Stromal cell of bone marrow (primary cell): ENCODE results near the gene FCRLB.
"Not testable (repeated sequence)": the region's sequence is repeated elsewhere in the genome, so short reads cannot be mapped to it uniquely, and the experiment has no call there.

Experiments used
- DNase-seq: peaks from one replicate; pipeline ENCODE4 v3.0.0-alpha.2; 2012; ENCODE audit warnings: low read depth

Gene FCRLB

GRCh38 chr1:161740921-161741320 is 19.6 kb downstream of the FCRLB start:
- no peak for DNase-seq

DNA sequence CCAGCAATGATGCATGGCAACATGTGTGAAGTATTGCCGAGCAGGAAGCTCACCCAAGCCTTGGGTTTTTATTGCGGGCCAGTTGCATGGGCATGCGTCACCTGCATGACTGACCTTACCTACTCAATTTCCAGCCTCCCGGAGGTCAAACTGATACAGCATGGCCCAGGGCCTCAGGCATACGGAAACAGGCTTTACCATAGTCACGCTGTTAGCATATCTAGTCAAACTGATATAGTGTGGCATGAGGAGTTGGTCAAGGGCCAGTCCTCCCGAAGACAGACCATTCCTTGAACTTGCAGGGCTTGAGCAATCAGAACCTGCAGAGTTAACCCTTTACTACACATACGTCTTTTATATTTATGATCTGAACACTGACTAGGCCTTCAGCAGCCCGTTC is 21.9 kb downstream of the FCRLB start:
- no peak for DNase-seq

DNA sequence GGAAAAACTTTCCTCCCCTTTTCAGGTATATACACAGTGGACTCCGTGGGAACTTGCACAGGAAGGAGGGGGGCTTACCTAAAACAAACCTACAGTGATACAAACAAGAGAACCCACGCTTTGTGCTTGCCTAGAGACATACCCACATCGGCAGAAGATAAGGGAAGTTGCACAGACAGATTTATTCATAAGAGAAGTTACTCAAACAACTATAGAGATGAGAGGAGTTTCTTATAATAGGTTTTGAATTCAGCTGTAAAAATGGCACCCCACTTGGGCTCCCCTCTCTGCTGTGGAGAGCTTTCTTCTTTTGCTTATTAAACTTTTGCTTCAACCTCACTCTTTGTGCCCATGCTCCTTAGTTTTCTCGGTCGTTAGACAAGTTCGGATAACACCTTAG is 26.5 kb downstream of the FCRLB start:
- no peak for DNase-seq

GRCh38 chr1:161749509-161750407 is 28.4 kb downstream of the FCRLB start, which contains the start of gene DUSP12:
TSS of gene DUSP12 (plus strand) at chr1:161749786. CDS start at chr1:161749802, 16 bp downstream.
- peak; percentile 93 for DNase-seq

- DNase-seq, result no peak
These were observed 42.3 kb downstream of the FCRLB start for GRCh38 chr1:161763522-161764098.

- DNase-seq, result peak; percentile 92
These were observed 45.0 kb downstream of the FCRLB start, which contains the start of gene ATF6 for GRCh38 chr1:161766102-161766981. TSS of gene ATF6 (plus strand) at chr1:161766320. CDS start at chr1:161766361, 41 bp downstream.

DNA sequence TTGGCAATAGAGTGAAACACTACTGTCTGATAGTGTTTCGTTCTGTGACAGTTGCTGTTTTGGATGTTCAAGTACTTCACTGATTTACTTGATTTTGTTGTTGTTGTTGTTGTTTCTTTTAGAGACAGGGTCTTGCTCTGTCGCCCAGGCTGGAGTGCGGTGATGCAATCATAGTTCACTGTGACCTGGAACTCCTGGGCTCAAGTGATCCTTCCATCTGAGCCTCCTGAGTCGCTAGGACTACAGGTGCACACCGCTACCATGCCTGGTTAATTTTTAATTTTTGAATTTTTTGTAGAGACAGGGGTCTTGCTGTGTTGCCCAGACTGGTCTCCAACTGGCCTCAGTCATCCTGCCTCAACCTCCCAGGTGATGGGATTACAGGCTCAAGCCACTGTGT is 47.1 kb downstream of the FCRLB start:
- DNase-seq, result no peak

- no peak for DNase-seq
These were observed 47.8 kb downstream of the FCRLB start for GRCh38 chr1:161768986-161769672.

- DNase-seq, result not testable (repeated sequence)
These were observed 48.3 kb downstream of the FCRLB start for GRCh38 chr1:161769673-161770045.

DNA sequence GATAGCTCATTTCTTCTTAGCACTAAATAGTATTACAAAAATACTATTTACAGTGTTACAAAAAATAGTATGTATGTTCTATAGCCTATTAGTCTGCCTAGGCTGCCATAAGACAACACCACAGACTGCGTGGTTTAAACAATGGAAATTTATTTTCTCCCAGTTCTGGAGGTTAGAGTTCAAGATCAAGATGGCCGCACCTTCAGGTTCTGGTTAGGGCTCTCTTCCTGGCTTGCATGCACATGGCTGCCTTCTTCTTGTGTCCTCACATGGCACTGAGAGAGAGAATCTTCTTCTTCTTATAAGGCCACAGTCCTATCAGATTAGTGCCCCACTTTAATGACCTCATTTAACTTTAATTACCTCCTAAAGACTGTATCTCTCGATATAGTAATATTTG is 48.9 kb downstream of the FCRLB start:
- no peak for DNase-seq

GRCh38 chr1:161771161-161771560 is 49.8 kb downstream of the FCRLB start:
- no peak for DNase-seq

DNA sequence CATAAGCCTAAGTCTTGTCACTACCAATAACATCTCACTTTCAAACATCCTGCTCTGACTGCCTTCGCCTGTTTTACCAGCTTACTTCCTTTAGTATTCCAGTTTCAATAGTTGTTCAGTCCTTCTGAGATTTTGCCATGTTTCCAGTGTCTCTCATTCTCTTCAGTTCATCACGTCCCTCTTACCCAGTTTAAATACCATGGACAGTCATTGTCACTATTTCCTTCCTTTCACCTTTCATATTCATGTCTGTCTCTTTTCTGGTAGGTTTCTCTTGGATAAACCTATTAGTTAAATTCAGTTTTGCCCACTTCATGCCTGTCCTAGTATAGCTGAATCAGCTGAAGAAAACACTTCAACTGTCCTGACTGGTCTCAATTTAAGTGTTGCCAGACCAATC is 50.6 kb downstream of the FCRLB start:
- DNase-seq, result no peak

GRCh38 chr1:161772397-161772796 is 51.1 kb downstream of the FCRLB start:
- no peak for DNase-seq

- no peak for DNase-seq
These were observed 52.4 kb downstream of the FCRLB start for GRCh38 chr1:161773791-161774190.

- no peak for DNase-seq
These were observed 55.9 kb downstream of the FCRLB start for GRCh38 chr1:161777261-161777660.
